Sciatic nerve (tissue), 2 donors: ENCODE data around the gene HEYL. TPM values are rescaled to one million over a fixed set of nuclear protein-coding genes. Genes with fewer than 3 reads are reported as not detected.
A peak's percentile ranks its signal among the peaks of the same experiment; 100 is the strongest.
"Not testable (repeated sequence)": the region's sequence is repeated elsewhere in the genome, so short reads cannot be mapped to it uniquely, and the experiment has no call there.

Experiments used
- ATAC-seq: fragments of 200-7000 bp; cut with Tn5 transposase; one replicate; pipeline ENCODE4 v1.9.1; 2020; ENCODE audit warnings: mild to moderate bottlenecking, moderate library complexity
- DNase-seq: peaks from one replicate; pipeline ENCODE4 v3.0.0-alpha.2; 2020; ENCODE audit warnings: low spot score
- intact Hi-C: fragments of 100-400 bp; cut with DNase I; formaldehyde crosslinking; loops from one replicate; pipeline ENCODE4 v1.14.2; 2022
- total RNA-seq: library from RNA; stranded (reverse); fragmentation: NEBNext Ultra II Directional; extraction: Animal tissue kit (Norgen Biotek cat#: 25700); gene quantifications from one replicate; pipeline ENCODE4 v1.2.1, GENCODE V29; 2021
- donor health status: DM: no; HTN: no; CAD: no.
- donor health status: DM: no; HTN: no; CAD: no.

HEYL gene
- total RNA-seq, 1 donor from 2014 or later = 10.6 TPM

DNA sequence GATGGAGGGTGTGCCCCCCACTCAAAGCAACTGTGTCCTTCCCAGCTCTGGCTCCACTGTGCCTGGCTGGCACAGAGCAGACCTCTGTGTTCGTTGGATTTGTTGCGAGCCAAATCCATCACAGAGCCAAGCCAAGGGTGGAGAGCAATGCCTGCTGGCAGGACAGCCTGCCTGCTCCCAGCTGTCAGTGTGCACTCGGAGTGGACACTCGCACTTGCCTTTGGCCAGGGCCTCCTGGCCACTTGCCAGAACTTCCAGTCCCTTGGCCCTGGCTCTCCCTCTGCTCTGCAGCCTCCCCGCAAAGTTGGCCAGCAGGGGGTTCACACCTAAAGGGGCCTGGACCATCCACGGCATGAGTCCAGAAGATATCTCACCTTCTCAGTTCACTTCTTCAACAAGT, 16.4 kb downstream of the HEYL start:
- intact Hi-C loops = no loop called here
- DNase-seq (no peak), ATAC-seq (no peak)

DNA sequence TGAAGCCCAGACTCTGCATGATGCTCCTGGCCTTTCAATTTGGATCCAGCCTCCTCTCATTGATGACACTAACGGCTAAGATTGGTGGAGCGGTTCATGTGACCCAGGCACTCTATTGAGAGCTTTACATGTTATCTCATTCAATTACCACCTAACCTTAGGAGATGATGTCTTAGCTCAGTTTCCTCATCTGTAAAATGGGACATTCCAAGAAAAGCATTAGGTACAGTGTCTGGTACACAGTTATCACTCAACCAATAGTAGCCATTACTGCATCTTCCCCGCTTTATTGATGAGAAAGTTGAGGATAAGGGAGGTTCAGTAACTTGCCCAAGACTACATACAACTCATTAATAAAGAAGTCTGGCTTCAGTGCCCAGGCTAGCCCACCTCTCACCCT, 17.0 kb downstream of the HEYL start:
- ATAC-seq (no peak), DNase-seq (no peak)
- intact Hi-C loops = no loop called here

DNA sequence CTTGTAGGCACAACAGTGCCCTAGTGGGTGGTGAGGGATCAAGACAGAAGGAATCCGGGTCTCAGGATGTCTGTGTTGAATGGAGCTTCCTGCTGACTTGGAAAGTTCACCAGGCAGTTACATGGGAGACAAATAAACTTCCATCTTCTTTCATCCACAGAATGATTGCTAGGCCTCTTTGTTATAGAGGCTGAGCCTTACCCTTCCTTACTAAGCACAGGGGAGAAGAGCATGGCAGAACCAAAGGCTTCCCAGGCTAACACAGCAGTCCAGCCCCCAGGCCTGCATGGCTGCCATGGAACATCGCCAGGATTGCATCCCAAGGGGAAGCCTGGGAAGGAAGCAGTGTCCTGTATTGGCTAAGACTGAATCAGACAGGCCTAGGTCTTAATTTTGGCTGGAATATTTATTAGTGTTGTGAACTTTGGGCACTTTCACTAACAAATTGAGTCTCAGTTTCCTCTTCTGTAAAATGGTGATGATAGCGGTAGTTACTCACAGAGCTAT, 18.7 kb downstream of the HEYL start:
- intact Hi-C loops = no loop called here
- ATAC-seq = no peak

DNA sequence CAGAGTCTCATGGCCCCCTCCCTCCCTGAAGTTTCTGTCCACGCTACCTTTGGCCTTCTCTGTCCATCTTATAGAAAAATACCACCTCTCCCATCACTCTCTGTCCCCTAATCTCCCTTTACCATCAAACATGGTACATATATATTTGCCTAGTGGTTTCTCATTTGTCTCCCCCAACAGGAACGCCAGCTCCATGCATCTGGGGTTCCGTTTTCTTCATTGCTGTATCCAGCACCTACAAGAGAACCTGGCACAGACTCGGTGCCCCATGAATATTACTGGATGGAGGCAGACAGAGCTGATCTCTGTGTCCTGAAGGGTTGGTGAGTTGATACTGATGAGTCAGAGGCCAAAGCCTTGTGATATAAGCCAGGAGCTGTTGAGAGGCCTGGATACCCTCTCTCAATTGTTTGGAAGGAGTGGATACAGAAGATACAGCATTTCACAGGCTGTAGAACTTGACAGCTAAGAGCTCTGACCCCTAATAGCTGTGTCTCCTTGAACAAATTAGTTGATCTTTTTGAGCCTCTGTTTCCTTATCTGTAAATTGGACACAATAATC, 21.9 kb downstream of the HEYL start:
- intact Hi-C loops = no loop called here
- ATAC-seq = no peak
- DNase-seq = no peak

More for the DNA sequence above, 18.7 kb downstream of the HEYL start:
- no peak for DNase-seq

DNA sequence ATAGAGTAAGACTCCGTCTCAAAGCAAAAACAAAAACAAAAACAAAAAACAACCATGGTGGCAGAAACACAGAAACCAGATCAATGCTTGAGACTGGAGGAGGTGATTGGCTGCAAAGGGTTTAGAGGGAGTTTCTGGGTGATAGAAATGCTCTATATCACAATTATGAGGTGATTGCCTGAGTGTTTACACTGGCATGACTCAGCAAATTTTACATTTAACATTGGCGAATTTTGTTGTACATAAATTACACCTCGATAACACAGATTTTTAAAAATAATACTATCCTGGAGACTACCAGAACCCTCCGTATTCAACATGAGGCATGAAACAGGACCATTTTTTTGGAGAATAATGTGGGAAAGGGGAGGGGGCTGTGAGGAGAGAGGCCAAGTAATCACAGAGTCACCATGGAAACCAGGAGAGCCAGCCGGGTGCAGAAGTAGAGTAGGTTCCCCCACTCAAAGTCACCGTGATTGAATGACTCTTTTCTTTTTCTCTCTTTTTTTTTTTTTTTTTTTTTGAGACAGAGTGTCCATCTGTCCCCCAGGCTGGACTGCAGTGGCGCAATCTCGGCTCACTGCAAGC, 24.3 kb downstream of the HEYL start:
- no peak for DNase-seq
- intact Hi-C loops = no loop called here
- ATAC-seq = no peak

DNA sequence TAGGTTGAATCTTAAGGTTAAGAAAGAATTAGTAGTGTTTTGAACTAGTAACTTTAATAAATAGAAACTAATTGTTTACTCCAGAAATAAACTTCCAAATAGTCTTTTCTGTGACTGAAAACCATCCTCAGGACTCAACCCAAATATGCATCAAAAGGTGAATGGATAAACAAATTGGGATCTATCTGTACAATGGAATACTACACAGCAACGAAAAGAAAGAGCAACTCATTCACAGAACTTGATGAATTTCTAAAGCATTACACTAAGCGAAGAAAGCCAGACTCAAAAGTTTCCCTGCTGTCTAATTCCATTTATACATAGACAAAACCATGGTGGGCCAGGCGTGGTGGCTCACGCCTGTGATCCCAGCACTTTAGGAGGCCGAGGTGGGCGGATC, 25.0 kb downstream of the HEYL start:
- ATAC-seq = no peak
- intact Hi-C loops = no loop called here

DNA sequence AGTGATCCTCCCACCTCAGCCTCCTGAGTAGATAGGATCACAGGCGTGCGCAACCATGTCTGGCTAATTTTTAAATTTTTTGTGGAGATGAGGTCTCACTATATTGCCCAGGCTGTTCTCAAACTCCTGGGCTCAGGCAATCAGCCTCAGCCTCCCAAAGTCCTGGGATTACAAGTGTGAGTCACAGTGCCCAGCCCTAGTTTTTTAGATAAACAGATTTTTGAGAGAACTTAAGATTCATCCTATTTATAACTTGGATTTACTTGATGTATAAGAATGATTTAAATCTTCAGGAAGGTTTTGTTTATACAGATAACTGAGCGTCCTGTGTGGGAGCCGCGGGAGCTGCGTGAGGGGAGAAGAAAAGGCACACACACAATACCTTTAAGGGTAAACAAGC, 26.2 kb downstream of the HEYL start:
- intact Hi-C loops = no loop called here
- no peak for ATAC-seq

More for the DNA sequence above, 25.0 kb downstream of the HEYL start:
- DNase-seq = no peak

DNA sequence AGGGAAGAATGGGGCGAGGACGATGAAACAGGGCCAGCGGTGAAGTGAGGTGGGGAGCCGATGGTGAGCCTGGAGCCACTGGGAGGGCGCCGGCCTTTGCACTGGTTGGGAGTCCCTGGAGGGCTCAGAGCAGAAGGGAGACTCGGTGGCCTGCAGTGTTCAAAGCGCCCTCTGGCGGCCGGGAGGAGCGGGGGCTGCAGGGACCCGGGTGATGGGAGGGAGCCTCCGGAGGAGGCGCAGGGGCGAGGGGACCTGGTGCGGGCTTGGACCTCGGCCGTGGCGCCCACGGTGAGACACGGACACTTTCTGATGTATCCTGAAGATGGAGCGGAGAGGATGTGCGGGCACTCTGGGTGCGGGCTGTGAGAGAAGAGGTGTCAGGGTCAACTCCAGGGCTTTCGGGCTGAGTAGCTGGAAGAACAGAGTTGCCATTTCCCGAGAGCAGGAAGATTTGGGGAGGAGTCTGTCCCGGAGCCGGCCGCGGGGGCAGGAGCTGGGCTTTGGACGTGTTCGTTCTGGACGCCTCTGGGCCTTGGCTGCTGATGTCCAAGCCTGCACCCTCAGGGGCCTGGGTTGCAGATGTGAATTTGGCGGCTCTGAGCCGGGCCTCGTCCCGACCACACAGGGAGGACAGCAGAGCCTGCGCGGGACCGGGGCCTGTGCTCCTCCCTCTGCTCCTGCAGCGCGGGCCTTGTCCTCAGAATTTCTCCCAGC, 29.7 kb downstream of the HEYL start:
- ATAC-seq (peak; percentile 95), DNase-seq (peak; percentile 76)
- intact Hi-C loops = loop anchor here (5.0 to 10.0 kb wide), 2 partner anchors 43 to 115 kb away; no protein-coding TSS in a partner anchor

More for the DNA sequence above, 26.2 kb downstream of the HEYL start:
- no peak for DNase-seq

DNA sequence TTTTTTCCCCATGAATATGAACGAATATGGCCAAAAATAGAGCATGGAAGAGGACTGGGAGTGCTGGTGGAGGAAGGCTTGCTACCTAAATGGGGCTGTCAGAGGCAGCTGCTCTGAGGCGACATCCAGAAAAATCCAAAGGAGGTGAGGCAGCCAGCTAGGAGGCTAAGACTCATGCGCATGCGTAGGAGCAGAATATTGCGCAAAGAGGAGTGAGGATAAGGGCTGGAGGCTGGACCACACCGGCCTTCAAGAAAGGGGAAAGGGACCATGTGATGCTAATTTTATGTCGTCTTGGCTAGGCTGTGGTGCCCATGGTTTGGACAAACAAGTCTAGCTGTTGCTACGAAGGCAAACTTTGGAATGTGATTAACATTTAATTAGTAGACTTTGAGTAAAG, 30.5 kb downstream of the HEYL start:
- intact Hi-C loops = loop anchor here (5.0 to 10.0 kb wide), 2 partner anchors 43 to 116 kb away; no protein-coding TSS in a partner anchor
- DNase-seq (no peak), ATAC-seq (no peak)

DNA sequence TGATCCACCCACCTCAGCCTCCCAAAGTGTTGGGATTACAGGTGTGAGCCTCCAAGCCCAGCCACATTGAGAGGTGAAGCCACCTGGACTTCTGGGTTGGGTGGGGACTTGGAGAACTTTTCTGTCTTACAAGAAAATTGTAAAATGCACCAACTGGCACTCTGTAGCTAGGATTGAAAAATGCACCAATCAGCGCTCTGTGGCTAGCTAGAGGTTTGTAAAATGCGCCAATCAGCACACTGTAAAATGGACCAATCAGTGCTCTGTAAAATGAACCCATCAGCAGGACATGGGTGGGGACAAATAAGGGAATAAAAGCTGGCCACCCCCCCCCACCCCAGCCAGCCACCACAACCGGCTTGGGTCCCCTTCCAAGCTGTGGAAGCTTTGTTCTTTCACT, 35.8 kb downstream of the HEYL start:
- DNase-seq, ATAC-seq: not testable (repeated sequence)
- intact Hi-C loops = loop anchor here (10.0 kb wide), 1 partner anchor 121 kb away; no protein-coding TSS in a partner anchor

DNA sequence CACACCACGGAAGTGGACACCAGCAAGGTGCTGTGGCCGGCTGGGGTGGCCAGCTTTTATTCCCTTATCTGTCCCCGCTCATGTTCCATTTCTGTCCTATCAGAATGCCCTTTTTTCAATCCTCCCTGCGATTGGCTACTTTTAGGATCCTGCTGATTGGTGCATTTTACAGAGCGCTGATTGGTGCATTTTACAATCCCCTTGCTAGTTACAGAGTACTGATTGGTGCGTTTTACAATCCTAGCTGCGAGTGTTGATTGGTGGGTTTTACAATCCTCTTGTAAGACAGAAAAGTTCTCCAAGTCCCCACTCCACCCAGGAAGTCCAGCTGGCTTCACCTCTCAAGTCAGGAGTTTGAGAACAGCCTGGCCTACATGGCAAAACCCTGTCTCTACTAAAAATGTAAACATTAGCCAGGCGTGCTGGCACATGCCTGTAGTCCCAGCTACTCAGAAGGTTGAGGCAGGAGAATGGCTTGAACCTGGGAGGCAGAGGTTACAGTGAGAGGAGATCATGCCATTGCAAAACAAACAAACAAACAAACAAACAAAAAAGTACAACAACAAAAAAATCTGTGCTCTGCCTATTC, 37.7 kb downstream of the HEYL start:
- DNase-seq, ATAC-seq: not testable (repeated sequence)
- intact Hi-C loops = loop anchor here (10.0 kb wide), 1 partner anchor 123 kb away; no protein-coding TSS in a partner anchor

DNA sequence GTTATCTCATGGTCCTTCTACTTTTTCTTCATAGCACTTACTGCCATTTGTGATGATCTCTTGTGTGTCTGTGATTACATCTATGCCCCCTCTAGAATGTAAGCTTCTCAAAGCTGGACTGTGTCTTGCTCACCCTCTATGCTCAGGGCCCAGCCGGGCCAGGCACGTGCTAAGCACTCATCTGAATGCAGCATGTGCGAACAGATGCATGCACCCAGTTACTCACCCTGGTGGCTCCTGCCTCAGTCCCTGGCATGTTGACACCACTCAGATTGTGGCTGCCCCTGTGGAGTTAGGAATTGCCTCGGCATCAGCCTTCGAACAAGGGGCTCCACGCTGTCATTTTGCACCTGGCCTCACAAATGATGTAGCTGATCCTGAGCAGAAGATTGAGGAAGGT, 43.3 kb downstream of the HEYL start:
- DNase-seq = no peak
- intact Hi-C loops = no loop called here
- ATAC-seq = no peak

DNA sequence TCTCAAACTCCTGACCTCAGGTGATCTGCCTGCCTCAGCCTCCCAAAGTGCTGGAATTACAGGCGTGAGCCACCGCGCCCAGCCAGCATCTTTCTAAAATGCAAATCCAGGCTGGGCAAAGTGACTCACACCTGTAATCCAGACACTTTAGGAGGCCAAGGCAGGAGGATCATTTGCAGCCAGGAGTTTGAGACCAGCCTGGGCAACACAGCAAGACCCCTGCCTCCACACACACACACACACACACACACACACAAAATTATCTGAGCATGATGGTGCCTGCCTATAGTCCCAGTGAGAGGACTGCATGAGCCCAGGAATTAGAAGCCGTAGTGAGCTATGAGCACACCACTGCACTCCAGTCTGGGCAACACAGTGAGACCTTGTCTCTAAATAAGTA, 46.1 kb downstream of the HEYL start:
- DNase-seq (no peak), ATAC-seq (no peak)
- intact Hi-C loops = no loop called here

DNA sequence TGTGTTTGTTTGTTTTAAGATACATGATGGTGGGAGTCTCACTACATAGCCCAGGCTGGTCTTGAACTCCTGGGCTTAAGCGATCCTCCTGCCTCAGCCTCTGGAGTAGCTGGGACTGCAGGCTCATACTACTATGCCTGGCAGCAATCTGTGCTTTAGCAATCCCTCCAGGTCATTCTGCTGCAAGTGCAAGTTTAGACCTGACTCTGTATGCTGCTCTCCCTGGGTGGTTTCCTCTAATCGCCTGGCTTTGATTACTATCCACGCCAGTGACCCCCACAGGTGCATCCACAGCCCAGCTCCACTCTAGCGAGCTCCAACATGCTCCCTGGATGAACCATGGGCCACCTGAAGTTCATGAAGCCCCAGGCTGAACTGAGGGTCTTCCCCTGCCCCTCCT, 47.4 kb downstream of the HEYL start:
- ATAC-seq (no peak), DNase-seq (no peak)
- intact Hi-C loops = no loop called here

DNA sequence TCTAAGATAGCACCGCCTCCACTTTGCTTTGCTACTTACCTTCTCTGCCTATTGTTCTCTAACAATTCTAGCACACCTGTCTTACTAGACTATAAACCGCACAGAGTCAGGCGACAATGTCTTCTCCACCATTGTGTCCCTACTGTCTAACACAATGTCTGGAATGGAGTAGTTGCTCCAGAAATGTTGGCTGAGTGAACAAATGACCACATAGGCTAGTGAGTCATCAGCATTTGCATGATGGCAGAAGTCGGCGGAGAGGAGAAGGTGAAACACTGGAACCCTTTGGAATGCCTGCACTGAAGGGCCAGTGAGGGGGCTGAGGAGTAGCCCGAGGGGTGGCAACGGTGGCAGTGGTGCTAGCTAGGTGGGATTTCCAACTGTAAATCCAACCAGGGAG, 48.9 kb downstream of the HEYL start:
- DNase-seq (no peak), ATAC-seq (no peak)
- intact Hi-C loops = no loop called here

DNA sequence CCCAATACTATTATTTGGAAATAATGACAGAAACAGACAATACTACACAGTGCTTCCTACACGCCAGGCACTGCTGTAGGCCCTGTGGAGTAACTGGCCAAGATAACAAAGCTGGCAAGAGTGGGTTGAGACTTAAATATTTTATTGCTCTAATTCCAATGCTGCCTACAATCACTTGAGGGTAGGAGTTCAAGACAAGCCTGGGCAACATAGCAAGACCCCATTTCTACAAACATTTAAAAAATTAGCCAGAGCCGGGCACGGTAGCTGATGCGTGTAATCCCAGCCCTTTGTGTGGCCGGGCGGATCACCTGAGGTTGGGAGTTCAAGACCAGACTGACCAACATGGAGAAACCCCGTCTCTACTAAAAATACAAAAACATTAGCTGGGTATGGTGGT, 53.5 kb downstream of the HEYL start:
- intact Hi-C loops = no loop called here
- no peak for DNase-seq
- ATAC-seq = no peak

DNA sequence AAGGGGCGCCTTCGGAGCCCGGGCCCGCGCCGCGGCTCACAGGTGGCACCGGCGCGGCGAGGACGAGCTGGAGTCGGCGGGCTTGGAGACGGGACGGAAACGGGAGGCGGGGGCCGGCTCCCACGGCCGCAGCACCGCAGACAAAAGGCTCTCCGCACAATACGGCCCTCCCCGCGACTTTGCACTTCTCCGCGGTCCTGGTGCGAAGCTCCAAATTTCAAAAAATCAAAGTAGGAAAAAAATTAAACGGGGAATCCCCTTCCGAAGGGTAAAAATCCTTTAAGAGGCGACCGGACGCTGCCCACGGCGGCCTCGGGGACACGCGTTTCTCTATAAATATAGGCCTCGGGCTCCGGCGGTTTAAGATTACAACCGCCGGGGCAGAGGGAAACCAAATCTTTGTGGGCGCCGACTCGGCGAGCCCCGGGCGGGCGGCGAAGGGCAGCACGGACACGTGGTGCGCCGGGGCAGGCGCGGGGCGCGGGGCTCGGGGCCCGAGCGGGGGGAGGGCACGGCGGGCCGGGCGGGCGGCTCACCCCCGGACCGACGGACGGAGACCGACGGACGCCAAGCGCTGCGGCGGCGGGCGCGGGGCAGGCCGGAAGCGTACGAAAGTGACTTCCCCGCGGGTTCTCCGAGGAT, 63.3 kb downstream of the HEYL start:
- intact Hi-C loops = no loop called here
- peak; percentile 36 for ATAC-seq
- DNase-seq = no peak

DNA sequence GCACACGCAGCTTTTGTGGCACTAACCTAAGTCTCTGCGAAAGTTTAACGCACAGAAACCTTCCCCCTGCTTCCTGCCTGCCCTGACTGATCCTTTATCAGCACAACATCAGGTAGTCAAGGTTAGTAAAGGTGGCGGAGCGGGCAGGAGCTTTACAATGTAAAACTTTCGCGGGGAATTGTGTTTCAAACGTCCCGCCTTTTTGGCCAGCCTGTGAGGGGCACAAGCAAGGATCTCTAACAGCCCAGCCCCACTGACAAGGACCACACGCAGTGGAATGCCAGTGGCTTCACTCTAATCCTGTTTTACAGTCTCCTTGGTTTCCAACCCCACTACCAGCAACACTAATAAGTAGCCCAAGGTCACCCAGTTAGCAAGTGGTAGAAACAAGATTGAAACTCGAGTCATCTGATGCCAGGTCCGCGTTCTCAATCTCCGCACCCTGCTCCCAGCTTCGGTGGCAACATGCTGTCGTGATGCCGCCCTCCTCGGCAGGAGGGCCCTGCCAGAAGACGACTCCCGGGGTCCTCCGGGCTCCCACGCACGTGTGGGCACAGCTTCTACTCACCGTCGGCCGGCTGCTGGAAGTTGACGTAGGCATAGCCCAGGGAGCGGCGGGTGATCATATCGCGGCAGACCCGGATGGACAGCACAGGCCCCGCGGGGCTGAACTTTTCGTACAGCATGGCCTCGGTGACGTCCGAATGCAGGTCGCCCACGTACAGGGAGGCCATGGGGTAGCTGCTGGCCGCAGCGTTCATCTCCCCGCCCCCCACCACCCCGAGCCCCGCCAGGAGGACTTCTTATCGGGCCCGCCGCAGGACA, 64.0 kb downstream of the HEYL start:
- DNase-seq (peak; percentile 77), ATAC-seq (peak; percentile 76)
- intact Hi-C loops = no loop called here
